ENCODE data around the gene UGT3A2.

UGT3A2 gene

DNA sequence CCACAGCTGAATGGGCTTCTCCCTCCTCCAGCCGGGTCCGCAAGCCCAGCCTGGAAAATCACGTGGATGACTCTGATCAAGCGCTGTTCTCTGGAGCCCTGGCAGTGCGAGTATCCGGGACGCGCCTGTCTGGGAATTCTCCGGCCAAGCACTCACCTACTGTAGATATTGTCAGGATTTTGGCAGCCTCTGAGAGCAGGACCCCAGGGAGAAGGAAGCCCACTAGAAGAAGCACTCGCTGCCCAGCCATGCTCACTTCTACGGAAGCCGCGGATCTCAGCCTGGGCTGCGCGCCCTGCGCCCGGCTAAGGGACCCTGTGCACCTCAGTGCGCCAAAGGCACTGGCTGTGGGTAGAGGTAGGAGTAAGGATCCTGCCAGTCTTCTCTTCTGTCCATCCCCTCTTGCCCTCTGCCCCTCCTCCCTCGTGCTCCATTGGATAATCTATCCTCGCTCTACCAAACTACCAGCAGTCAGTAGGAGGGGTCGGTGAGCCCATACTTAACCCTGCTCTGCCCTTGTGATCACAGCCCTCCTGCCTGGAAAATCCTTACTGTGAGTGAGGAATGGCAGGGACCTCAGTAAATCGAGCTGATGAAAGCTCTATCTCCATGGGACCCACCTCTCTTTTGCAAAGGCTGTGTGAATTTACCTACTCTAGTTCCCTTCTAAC, at the start of gene UGT3A2:
Gene UGT3A2, minus strand, starts transcription at position 343 of the 671 bp plus-strand sequence. Its CDS starts 93 bp downstream, at position 250.
- DNase-seq (ENCODE audit: low read depth in 1 of 2, low spot score in 1 of 2): no peak

DNA sequence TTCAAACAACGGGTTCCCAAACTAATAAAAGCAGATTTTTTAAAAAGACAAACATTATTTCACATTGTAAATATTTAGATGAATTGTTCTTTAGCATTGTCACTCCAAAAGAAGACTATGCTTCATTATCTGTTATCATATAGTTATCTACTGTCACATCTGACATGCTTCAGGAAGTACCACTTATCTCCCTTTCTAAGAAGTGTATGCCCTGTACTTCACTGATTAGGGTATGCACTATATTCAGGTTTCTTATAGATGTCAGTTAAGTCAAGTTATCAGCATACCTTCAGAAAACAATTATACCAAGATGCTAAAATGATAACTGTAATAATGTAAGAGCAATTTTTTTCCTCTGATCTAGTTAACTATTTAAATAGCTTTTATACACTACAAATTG, 44.6 kb upstream of the UGT3A2 start:
- no peak for DNase-seq (ENCODE audit: low read depth in 1 of 2, low spot score in 1 of 2)

- no peak for DNase-seq (ENCODE audit: low read depth in 1 of 2, low spot score in 1 of 2)
Measured at GRCh38 chr5:36108758-36109460, 42.2 kb upstream of the UGT3A2 start.

DNA sequence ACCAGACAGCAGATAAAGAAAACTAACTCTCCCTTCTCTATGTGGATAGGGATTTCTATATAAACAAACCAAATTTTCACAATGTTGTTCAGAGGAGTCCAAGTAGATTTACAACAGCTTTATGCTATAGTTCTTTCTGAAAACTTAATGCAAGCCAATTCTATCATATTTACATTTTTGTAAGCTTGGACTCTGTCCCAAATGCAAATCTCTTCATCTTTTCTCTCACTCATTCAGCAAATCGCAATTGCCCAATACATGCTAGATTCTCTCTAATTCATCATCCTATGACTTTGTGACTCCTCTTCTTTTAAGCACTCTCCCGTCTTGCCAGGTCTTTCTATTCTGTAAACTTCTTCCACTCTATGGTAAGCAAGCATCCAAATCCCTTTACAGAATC, 39.1 kb upstream of the UGT3A2 start:
- DNase-seq (ENCODE audit: low read depth in 1 of 2, low spot score in 1 of 2): no peak

GRCh38 chr5:36099748-36100147, 33.1 kb upstream of the UGT3A2 start:
- DNase-seq (ENCODE audit: low read depth in 1 of 2, low spot score in 1 of 2): no peak

DNA sequence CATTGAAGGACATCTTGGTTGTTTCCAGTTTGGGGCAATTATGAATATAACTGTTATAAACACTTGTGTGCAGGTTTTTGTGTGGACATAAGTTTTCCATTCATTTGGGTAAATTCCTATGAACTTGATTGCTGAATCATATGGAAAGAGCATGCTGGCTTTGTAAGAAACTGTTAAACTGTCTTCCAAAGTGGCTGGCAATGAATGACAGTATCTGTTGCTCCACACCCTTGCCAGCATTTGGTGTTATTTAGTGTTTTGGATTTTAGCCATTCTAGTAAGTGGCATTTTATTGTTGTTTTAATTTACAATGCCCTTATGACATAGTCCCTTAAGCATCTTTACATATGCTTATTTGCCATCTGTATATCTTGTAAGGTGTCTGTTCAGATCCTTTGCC, 29.8 kb upstream of the UGT3A2 start:
- DNase-seq (ENCODE audit: low read depth in 1 of 2, low spot score in 1 of 2): no peak

DNA sequence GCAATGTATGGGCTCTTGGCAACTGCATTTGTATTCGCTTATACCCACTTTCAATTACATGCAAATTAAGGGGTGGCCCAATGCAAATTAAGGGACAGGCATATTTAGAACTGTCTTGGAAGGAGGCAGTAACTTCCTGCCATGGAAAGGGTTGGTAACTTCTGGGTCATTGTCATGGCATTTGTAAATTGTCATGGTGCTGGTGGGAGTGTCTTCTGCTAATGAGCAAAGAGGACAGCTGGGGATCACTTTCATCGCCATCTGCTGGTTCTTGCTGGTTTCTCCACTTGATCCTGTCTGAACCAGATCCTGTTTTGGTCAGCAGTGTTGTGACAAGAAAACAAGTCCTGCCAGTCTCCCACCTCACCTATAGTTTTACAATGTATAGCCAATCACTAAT, 23.3 kb upstream of the UGT3A2 start:
- no peak for DNase-seq (ENCODE audit: low read depth in 1 of 2, low spot score in 1 of 2)

DNA sequence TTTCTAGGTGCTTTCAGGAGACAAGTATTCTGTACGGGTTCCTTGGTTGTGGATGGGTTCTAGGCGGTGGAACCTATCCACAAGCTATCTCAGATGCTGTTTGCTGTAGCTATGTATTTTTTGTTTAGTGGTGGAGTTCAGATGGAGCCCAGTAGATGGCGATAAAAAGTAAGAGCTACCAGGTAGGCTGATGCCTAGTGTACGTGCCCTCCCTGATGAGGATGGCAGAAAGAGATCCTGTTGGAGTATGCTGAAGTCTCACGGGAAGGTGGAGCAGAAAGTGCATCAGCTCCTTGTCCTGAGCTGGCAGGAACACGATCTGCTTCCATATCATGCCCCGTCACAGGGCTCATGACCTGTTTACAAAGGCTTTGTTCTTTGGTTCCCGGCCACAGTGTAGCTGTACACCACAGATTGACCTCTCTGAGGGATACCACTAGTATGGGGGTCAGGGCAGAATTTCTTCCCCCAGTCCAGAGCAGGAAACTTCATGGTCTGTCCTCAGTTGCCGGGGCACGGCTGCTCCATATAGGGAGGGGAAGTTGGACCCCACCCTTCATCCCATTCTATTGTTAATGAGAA, 12.6 kb upstream of the UGT3A2 start:
- no peak for DNase-seq (ENCODE audit: low read depth in 1 of 2, low spot score in 1 of 2)

- DNase-seq (ENCODE audit: low read depth in 1 of 2, low spot score in 1 of 2): no peak
Measured at GRCh38 chr5:36078430-36078829, 11.7 kb upstream of the UGT3A2 start.

DNA sequence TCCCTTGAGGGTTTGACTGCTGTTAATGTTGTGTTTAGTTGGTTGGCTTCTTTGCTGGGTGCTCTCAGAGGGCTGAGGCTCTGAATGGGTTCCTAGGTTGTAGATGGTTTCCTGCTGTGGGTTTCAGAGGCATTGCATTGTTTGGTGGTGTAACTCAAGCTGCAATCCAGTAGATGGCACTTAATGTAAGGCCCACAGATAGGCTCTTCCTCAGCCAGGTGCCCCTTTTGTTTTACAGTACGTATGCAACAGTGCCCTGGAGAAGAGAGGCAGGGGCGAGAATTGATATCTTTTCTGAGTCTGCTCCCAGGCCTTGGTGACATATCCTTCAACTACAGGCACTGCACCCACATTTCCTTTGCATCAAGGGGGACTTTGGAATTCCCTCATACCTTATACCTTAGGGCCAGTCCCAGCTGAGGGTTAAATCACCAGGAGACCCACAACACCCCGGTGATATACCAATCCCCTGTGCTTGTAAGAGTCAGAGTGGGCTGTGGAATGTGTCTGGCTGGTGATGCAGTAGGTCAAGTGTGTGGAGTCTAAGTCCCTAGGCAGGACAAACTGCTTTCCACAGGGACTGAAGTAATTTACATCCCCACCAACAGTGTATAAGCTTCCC, 7.0 kb upstream of the UGT3A2 start:
- no peak for DNase-seq (ENCODE audit: low read depth in 1 of 2, low spot score in 1 of 2)

GRCh38 chr5:36070687-36071571, 4.2 kb upstream of the UGT3A2 start:
- no peak for DNase-seq (ENCODE audit: low read depth in 1 of 2, low spot score in 1 of 2)

DNA sequence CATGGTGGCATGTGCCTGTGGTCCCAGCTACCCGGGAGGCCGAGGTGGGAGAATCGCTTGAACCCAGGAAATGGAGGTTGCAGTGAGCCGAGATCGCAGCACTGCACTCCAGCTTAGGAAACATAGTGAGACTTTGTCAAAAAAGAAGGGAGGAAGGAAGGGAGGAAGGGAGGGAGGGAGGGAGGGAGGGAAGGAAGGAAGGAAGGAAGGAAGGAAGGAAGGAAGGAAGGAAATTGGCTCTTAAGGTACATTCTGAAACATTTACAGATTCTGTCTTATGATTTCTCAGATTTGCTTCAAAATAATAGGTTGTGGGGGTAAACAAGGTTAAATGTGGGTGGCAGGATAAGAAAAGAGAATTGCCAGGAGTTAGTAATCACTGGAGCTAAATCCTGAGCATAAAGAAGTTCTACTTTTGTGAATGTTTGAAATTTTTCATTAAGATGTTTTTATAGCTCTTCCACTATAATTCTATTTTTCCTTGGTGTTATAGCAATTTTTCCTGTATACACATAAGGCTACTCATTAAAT, 2.1 kb upstream of the UGT3A2 start:
- no peak for DNase-seq (ENCODE audit: low read depth in 1 of 2, low spot score in 1 of 2)

DNA sequence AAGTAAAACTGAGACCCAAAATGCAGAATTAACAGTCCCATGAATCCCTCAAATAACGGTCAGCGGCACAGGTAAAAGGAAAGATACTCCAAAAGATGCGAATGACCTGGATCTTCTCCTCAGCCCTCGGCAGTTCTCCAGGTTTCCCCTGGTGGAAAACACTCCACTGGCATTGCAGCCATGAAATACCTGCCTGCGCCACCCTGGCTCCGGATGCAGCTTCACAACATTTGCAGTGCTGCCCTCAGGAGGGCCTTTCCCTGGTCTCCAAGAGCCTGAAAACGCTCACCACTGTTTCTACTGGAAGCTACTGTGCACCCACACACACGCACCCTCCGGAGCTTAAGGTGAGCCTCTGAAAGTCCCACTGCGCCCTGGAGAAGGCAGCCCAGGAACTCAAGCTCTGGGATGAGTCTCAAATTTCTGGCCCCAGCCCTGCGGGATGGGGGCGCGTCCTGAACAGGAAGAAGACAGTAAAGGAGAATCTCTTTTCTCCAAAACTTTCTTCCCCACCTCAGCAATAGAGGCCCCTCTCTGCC, 612 bp downstream of the UGT3A2 start:
- DNase-seq (ENCODE audit: low read depth in 1 of 2, low spot score in 1 of 2): no peak

DNA sequence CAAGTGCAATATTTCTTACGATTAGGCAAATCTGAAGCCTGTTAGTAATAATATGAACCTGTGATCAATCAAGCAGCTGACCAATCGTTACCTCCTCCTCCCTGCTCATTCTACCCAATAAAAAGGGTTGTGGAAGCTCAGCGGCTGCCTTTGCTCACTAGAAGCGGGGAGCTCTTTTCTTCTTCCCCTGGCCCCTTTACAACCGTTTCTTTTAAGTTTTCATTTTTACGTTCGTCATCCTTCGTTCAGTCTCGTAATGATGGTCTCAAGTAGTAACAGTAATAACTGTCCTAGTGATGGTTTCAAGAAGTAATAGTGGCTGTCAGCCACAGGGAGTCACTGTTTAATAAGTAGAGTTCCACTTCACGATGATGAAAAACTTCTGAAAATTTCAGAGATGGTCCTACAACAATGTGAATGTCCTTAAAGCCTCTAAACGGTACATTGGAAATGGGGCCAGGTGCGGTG, 6.2 kb downstream of the UGT3A2 start:
- no peak for DNase-seq (ENCODE audit: low read depth in 1 of 2, low spot score in 1 of 2)

DNA sequence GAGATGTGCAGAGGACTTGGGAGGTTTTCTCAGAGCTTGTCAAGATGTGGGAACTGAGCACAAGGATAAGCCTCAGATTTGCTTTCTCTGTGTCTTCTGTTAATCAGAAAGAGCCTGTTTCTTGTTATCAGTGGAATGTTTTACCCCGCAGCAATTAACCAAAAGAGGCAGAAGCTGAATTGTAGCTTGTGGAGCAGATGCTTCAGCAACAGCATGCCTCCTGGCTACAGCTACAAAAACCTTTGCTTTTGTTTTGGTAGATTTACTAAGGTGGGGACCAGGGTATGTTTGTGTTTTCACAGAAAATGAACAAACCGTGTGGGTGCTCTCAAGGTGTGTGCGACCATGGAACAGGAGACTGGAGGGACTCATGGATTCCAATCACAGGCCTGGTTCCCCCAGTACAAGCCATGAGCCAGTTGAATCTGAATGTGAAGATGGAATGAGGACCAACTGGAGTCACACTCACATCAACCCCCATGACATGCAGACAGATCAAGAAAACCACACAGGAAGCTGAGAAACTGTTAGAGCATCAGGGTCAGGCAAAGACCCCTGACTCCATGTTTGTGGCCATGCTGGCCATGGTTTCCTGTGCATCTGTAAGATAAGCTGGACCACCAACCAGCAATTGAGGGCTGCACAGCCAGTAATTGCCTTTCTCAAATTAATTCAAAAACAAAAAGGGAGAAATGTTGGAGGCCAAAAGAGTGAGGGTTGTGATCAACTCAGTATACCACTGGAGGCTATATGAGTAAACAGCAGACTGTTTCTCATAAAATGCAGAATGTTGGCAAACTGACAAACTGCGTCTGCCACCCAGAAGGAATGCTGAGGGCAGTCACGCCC, 6.9 kb downstream of the UGT3A2 start:
- DNase-seq (ENCODE audit: low read depth in 1 of 2, low spot score in 1 of 2): no peak

DNA sequence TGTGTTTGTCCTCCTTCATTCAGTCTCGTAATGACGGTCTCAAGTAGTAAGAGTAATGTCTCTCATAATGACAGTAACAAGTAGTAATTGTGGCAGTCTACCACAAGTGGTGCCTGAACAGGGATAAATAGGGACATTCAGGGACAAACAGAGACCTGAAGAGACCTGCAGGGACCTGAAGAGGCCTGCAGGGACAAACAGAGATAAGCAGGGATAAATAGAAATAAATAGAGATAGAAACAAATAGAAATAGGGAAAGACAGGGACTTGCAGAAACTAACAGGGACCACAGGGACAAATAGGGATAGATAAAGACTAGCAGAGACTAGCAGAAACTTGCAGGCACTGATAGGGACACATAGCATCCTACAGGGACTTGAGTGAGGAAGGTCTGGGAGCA, 7.9 kb downstream of the UGT3A2 start:
- no peak for DNase-seq (ENCODE audit: low read depth in 1 of 2, low spot score in 1 of 2)

DNA sequence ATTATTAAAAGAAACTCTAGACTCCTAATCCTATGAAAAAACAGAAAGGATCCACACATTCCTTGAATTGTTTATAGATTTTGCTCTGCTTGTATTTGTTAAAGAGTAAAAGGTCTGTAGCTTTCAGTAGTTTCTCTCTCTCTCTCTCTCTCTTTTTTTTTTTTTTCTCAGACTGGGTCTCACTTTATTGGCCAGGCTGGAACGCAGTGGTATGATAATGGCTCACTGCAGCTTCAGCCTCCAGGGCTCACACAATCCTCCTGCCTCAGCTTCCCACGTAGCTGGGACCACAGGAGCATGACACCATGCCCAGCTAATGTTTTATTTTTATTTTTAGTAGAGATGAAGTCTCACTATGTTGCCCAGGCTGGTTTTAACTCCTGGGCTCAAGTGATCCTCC, 9.3 kb downstream of the UGT3A2 start:
- DNase-seq (ENCODE audit: low read depth in 1 of 2, low spot score in 1 of 2): no peak

GRCh38 chr5:36056422-36056821, 10.3 kb downstream of the UGT3A2 start:
- no peak for DNase-seq (ENCODE audit: low read depth in 1 of 2, low spot score in 1 of 2)

GRCh38 chr5:36055984-36056383, 10.7 kb downstream of the UGT3A2 start:
- DNase-seq (ENCODE audit: low read depth in 1 of 2, low spot score in 1 of 2): no peak

- no peak for DNase-seq (ENCODE audit: low read depth in 1 of 2, low spot score in 1 of 2)
Measured at GRCh38 chr5:36054647-36055046, 12.0 kb downstream of the UGT3A2 start.

Measured in activated T-helper 1 cell treated with anti-CD3 and anti-CD28 coated beads, Interleukin-2, amount 50 U/mL, for 16 hours (primary cell).